GM21515 (cell line): Measurements from ENCODE around the gene KLRB1.
"Not testable (repeated sequence)": the region's sequence is repeated elsewhere in the genome, so short reads cannot be mapped to it uniquely, and the experiment has no call there.

Experiments used
- ATAC-seq: cut with Tn5 transposase; IDR thresholded peaks from one replicate; pipeline ENCODE4 v1.9.1; 2021; ENCODE audit not compliant: unreplicated experiment

Gene KLRB1

GRCh38 chr12:9545489-9545888 is 62.2 kb downstream of the KLRB1 start:
- not testable (repeated sequence) for ATAC-seq
